Upper lobe of left lung (tissue), 4 donors: ENCODE results near the gene KCNAB2.

Experiments used
- EP300 ChIP-seq, 4 donors: sonication (generic); formaldehyde crosslinking; IDR thresholded peaks; one replicate each; pipeline ENCODE4 v1.5.1; 2017; ENCODE audit warnings: antibody characterized with exemption in 4 of 4, control low read depth in 2 of 4
- POLR2A ChIP-seq, 4 donors: fragments of 450-650 bp; IDR thresholded peaks; one replicate each; pipeline ENCODE4 v1.5.1; 2016 to 2017; ENCODE audit warnings: antibody characterized with exemption in 4 of 4, mild to moderate bottlenecking in 2 of 4
- TF ChIP-seq, protein P1 (sequence below), 6 experiments: fragments of 450-650 bp in 4 of 6; fragments of 200-600 bp in 2 of 6; sonication (generic) in 2 of 6; IDR thresholded peaks; one replicate each; pipeline ENCODE4 v1.5.1; 2016 to 2019; ENCODE audit warnings: antibody characterized with exemption in 6 of 6

DNA sequence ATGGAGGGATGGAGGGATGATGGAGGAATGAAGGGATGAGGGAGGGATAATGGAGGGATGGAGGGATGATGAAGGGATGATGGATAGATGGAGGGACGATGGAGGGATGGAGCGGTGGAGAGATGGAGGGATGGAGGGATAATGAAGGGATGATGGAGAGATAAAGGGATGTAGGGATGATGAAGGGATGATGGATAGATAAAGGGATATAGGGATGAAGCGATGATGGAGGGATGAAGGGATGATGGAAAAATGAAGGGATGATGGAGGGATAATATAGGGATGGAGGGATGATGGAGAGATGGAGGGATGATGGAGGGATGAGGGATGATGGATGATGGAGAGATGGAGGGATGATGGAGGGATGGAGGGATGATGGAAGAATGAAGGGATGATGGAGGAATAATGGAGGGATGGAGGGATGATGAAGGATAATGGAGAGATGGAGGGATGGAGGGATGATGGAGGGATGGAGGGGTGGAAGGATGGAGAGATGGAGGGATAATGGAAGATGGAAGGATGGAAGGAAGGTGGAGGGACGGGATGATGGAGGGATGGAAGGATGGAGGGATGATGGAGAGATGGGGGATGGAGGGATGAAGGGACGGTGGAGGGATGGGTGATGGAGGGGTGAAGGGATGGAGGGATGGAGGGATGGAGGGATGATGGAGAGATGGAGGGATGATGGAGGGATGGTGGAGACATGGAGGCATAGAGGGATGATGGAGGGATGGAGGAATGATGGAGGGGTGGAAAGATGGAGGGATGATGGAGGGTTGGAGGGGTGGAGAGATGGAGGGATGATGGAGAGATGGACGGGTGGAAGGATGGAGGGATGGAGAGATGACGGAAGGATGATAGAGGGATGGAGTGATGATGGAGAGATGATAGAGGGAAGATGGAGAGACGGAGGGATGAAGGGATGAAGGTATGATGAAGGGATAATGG lies 62.0 kb downstream of the KCNAB2 start:
- TF ChIP-seq, protein P1, sequence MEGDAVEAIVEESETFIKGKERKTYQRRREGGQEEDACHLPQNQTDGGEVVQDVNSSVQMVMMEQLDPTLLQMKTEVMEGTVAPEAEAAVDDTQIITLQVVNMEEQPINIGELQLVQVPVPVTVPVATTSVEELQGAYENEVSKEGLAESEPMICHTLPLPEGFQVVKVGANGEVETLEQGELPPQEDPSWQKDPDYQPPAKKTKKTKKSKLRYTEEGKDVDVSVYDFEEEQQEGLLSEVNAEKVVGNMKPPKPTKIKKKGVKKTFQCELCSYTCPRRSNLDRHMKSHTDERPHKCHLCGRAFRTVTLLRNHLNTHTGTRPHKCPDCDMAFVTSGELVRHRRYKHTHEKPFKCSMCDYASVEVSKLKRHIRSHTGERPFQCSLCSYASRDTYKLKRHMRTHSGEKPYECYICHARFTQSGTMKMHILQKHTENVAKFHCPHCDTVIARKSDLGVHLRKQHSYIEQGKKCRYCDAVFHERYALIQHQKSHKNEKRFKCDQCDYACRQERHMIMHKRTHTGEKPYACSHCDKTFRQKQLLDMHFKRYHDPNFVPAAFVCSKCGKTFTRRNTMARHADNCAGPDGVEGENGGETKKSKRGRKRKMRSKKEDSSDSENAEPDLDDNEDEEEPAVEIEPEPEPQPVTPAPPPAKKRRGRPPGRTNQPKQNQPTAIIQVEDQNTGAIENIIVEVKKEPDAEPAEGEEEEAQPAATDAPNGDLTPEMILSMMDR (IDR thresholded peaks at IDR 0.05), result no peak
- no peak for TF ChIP-seq POLR2A (IDR thresholded peaks at IDR 0.05)
- TF ChIP-seq EP300 (IDR thresholded peaks at IDR 0.05), result no peak
